HG02642 (cell line): ENCODE measurements around the gene ACP6.

Experiments used
- ATAC-seq: cut with Tn5 transposase; IDR thresholded peaks from one replicate; pipeline ENCODE4 v1.9.1; 2021; ENCODE audit warnings: mild to moderate bottlenecking; ENCODE audit not compliant: unreplicated experiment, poor library complexity

ACP6 gene

DNA sequence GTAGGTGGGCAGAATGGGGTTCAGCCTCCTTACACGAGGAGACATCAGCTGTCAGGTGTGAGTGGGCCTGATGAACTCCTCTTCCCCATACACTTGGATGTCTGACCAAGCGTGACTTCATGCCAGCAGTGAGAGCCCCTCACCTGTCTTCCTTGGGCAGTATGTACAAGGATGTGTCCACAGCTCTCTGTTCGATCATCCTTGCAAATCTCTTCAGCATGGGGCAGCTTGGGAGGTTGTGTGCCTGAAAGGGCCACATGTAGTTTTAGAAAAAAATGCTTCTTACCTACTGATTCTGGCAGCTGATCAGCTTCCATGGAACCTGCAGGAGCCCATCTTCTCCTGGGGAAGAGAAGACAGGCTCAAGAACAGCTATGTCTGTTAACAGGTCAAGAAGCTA, 18.0 kb downstream of the ACP6 start:
- no peak for ATAC-seq

DNA sequence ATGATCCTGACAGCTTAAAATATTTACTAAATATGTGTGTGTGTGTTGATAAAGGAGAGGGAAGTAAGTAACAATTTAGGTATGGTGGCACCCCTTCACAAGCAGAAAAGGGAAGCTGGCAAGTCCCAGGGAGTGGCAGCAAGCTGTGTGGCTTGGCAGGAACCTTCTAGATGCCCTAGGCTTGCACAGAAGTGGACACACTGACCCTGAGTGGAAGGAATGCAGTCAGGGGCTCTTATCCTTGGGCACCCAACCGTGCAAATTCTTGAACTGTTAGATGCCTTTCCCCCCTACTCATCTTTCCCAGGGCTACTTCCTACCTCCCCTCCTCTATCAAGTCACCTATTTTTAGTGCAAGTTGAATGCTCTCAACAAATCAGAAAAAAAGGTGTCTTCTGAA, 18.9 kb downstream of the ACP6 start:
- no peak for ATAC-seq

GRCh38 chr1:147648933-147649332, 21.4 kb downstream of the ACP6 start:
- no peak for ATAC-seq

DNA sequence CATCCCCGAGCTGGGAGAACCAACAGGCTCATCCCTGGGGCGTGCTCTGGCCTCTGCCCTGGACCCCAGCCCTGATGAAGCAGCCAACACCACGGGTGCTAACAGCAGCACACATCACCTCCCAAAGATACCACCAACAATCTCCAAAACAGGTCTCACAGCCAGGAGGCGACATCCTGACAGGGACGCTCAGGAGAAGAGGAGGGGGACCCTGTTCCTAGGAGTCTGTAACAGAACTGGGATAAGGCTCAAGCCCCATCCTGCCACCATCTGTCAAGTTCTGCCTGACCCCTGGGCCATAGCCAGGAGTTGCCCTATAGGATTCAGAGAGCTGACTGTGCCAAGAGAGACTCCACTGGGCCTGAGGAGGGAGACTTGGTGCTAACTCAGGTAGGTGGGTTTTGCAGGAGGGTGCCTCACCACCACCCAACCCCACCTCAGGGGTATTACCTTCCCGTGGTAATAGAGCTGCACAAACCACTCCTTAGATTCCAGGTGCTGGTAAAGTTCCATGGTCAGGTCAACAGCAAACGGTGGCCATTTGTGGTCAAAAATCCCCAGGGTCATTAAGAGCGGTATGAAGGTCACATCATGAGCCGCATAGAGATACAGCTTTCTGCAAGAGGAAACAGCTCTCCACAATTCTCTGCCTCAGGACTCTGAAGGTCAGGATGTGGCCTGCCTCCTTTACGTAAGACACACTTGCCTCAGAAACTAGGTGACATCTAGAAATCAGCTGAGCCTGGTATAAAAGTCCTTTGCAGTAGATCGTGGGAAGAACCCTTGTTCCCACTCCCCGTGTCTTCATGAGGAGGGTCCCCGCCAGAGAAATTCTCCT, 22.3 kb downstream of the ACP6 start:
- no peak for ATAC-seq

- ATAC-seq, result no peak
Observed at GRCh38 chr1:147643974-147644373, 26.4 kb downstream of the ACP6 start.

DNA sequence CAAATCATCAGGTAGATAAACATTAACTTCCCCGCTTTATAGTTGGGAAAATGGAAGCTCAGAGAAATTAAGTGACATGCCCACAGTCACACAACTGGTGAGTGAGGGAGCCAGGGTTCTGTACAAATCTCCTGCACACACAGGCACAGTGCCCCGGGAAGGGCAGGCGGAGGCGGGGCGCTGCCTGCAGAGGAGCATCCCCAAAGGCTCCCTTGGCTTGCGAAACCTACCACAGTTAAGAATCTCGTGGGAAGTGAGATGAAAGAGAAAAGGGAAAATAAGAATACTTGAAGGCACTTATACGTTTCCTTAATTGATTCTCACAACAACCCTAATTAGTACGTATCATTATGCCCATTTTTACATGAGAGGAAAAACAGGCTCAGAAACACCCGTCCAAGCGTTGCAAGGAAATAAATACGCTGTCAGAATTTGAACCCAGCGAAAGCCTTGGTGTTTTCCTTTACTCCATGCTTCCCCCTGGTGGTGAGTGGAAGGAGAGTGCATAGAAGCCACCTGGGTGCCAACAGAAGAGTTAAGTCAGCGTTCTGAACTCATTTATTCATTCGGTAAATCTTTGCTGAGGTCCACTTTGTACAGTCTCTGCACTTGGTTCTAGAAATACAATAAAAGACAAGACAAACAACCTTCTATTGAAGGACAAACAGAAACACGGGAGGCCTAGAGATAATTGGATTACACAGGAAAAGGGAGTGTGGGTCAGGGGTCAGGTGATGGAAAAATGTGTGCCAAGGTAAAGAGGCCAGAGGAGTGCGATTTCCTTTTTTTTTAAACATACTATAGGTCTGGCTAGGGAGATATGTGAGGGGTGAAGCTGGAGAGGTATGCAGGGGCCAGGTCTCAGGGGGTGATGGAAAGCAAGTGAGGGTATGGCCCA, 28.4 kb downstream of the ACP6 start:
- no peak for ATAC-seq

GRCh38 chr1:147641291-147641690, 29.0 kb downstream of the ACP6 start:
- no peak for ATAC-seq

DNA sequence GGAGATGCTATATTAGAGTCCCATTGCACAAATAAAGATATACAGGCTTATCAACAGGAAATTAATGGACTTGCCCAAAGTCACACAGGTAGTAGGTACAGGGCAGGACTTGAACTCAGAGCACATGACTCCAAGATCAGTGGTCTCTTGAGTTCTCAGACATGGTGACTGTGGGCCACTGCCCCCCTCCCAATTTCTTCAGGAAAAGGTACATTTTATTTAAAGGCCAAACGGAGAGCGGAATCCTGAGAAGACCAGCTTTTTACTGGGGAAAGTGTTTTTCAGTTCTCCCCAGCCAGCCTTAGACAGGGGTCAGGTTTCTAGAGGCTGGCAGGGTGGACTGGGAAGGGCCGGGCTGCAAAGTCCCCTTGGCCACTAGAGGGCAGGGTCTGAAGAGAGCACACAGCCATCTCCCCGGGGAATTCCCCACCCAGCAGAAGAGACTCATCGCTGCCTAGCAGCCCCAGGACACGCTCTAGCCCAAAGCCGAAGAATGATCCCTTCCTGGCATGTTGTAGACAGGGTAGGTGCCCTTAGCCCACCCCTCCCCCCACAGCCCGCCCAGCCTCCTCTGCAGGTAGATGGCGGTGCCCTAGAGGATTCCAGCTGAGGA, 29.7 kb downstream of the ACP6 start:
- ATAC-seq, result peak; percentile 95

DNA sequence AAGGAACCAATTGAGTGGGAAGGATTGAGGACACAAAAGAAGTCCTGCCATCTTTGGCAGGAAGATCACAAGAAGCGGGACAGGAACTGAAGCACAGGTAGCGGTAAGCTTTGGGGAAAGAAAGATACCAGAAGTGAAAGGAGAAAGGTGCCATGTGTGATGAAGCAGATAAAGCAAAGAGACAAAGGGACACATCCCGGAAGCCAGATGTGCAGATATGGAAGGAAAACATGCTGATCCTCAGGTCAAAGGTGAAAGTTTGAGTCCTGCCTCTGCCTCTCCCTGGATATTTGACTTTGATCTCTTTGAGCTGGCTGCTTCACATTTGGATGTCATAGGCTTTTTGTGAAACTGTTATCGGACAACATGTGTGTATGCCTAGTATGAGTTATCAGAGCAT, 34.0 kb downstream of the ACP6 start:
- ATAC-seq, result no peak

GRCh38 chr1:147635342-147635741, 35.0 kb downstream of the ACP6 start:
- ATAC-seq, result no peak

DNA sequence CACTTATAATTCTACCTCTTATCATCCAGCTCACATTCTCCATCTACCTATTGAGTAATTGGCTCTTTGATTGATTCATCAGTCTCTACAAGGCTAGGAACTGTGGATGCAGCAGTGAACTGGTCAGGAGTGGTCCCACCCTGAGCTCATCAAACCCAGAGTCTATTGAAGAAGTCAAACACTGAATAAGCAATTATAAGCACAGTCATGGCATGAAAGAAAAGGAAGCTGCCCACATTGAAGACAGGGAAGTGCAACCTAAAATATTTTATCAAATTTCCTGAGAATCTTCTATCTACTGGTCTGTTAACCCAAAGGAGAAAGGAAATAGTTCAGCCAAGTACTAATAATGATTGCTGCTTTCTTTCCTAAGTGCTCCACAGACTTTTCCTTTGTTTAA, 35.7 kb downstream of the ACP6 start:
- no peak for ATAC-seq

- no peak for ATAC-seq
Observed at GRCh38 chr1:147633759-147634158, 36.6 kb downstream of the ACP6 start.

GRCh38 chr1:147631839-147632238, 38.5 kb downstream of the ACP6 start:
- ATAC-seq, result no peak

GRCh38 chr1:147630447-147630846, 39.9 kb downstream of the ACP6 start:
- ATAC-seq, result no peak

DNA sequence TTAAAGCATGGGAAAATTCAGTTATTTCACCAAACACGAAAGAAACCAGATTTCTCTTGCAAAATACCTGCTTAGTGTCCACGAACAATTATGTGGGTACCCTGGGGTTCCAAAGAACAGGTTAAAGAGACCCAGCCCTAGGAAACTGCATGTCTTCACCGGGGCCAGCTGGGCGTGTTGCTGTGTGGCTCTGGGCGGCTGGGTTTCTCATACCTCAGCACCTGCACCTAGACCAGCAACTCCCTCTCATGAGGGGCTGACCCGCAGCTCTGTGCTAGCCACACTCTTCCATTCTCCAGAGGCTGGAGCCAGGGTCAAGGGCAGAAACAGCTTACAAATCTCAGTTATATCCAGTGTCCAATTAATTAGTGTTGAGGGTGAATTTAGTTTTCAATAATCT, 40.3 kb downstream of the ACP6 start:
- no peak for ATAC-seq

DNA sequence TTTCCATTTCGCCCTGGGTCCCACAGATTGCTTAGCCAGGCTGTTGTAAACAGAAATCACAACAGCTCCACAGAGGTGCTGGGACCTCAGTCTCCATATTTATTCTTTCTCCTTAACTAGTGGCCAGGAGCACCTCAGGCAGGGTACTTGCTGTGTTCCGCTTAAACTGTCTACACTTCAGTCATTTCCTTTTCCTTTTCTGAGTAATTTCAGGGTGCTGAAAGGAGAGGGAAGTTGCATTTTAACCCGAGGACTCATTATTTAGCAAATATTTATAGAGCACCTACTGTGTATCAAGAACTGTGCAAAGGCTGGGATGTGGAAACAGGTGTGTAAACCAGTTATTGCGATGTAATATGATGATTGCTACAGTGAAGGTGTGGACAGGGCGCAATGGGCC, 41.9 kb downstream of the ACP6 start:
- ATAC-seq, result no peak

DNA sequence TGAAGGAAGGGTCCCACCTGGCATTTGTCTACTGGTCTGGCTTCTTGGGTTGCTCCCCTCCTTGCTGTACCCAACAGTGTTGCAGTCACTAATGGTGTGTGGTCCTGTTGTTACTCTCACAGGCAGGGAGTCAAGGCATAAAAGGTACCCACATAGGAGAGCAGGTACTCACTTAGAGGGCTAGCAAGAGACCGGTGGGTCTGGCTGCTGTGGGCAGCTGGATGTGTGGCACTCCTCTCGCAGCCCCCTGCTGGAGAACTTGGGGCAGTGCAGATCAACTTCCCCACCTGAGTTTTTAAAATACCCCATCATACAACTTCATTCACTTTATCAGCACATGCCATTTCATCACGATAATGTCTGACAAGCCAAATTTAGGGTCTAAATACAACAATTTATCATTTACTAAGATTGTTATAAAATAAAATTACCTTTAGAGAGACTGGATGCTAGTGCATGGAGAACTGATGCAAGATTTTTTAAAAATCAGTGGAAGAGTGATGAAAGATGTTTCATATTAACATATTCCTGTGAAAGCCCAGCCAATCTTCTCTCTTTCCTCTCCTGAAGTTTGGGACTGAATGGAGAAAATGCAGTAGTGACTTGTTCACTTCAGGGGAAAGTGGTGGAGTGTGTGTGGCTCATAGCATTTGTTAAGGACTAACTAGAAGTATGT, 42.8 kb downstream of the ACP6 start:
- peak; percentile 75 for ATAC-seq

- no peak for ATAC-seq
Observed at GRCh38 chr1:147626739-147627138, 43.6 kb downstream of the ACP6 start.

- no peak for ATAC-seq
Observed at GRCh38 chr1:147626291-147626690, 44.0 kb downstream of the ACP6 start.

DNA sequence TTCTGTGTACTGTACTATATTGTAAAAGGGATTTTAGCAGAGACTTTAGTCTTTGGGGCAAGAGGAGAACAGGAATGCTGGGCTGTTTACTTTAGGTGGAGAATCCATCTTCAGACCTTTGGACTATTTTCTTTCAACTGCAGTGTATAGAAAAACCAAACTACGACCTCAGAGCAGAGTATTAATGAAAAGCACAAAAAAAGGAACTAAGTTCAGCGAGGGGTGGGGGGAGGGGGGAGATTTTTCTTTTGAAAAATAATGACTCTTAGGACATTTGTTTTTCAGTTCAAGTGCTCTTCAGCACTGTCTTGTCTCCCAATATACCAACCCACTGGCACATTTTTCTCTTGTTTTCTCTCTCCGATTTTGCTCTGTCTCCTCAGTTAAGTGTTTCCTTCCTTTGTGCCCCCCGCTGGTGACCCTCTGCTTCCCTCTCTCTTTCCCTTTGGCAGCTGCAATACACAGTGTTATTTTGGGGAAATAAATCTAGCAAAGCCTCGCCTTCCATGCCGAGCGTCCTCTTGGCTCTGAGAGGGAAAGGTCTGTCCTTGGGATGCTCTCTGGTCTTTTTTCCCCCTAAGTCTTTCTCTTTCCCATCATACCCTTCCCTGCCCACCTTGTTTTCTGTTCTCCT, 44.8 kb downstream of the ACP6 start:
- ATAC-seq, result no peak
